ENCODE results near the gene SPEG. TPM values are rescaled to one million over a fixed set of nuclear protein-coding genes. Genes with fewer than 3 reads are reported as not detected.

Gene SPEG
- total and polyA plus RNA-seq, 2 of the 13 experiments (the other 11 are each of a cell fraction or from before 2014, with no cell fraction given), result 0.18 to 0.24 TPM

GRCh38 chr2:219530048-219530963 is 95.7 kb downstream of the SPEG start (continued):
- no peak for TF ChIP-seq MLXIP (CRISPR knock-in tag; IDR thresholded peaks at IDR 0.05; ENCODE audit: borderline replicate concordance)
- no peak for TF ChIP-seq HDAC2 (CRISPR knock-in tag; IDR thresholded peaks at IDR 0.05)
- TF ChIP-seq, protein P1, sequence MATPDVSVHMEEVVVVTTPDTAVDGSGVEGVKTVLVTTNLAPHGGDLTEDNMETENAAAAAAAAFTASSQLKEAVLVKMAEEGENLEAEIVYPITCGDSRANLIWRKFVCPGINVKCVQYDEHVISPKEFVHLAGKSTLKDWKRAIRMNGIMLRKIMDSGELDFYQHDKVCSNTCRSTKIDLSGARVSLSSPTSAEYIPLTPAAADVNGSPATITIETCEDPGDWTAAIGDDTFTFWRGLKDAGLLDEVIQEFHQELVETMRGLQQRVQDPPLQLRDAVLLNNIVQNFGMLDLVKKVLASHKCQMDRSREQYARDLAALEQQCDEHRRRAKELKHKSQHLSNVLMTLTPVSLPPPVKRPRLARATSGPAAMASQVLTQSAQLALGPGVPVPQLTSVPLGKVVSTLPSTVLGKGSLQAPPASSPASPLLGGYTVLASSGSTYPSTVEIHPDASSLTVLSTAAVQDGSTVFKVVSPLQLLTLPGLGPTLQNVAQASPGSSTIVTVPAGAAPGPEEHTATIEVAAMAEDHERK (CRISPR knock-in tag; IDR thresholded peaks at IDR 0.05; ENCODE audit: low read depth), result no peak
- no peak for TF ChIP-seq ZNF326 (CRISPR knock-in tag; IDR thresholded peaks at IDR 0.05; ENCODE audit: borderline replicate concordance)
- TF ChIP-seq RBM22 (optimal IDR thresholded peaks at IDR 0.05; ENCODE audit: low read length), result no peak
- TF ChIP-seq TBP (CRISPR knock-in tag; IDR thresholded peaks at IDR 0.05), result no peak
- TF ChIP-seq DBP (CRISPR knock-in tag; IDR thresholded peaks at IDR 0.05; ENCODE audit: not compliant biosample characterization), result no peak
- peak; percentile 77 for TF ChIP-seq ZNF772 (CRISPR knock-in tag; IDR thresholded peaks at IDR 0.05)
- TF ChIP-seq ELK4 (CRISPR knock-in tag; IDR thresholded peaks at IDR 0.05; ENCODE audit: borderline replicate concordance), result no peak
- TF ChIP-seq ZNF121 (CRISPR knock-in tag; IDR thresholded peaks at IDR 0.05), result no peak
- TF ChIP-seq KMT2B (CRISPR knock-in tag; IDR thresholded peaks at IDR 0.05), result no peak
- 0 out of 2 replicates have a peak, but pooled peaks have one; percentile 15 for TF ChIP-seq KDM1A (CRISPR knock-in tag; IDR thresholded peaks at IDR 0.05)
- no peak for TF ChIP-seq ZNF101 (CRISPR knock-in tag; IDR thresholded peaks at IDR 0.05; ENCODE audit: borderline replicate concordance, low read depth)
- TF ChIP-seq, protein P2, sequence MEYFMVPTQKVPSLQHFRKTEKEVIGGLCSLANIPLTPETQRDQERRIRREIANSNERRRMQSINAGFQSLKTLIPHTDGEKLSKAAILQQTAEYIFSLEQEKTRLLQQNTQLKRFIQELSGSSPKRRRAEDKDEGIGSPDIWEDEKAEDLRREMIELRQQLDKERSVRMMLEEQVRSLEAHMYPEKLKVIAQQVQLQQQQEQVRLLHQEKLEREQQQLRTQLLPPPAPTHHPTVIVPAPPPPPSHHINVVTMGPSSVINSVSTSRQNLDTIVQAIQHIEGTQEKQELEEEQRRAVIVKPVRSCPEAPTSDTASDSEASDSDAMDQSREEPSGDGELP (IDR thresholded peaks at IDR 0.05; ENCODE audit: borderline replicate concordance, low read depth), result no peak
- TF ChIP-seq, protein P3, sequence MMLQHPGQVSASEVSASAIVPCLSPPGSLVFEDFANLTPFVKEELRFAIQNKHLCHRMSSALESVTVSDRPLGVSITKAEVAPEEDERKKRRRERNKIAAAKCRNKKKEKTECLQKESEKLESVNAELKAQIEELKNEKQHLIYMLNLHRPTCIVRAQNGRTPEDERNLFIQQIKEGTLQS (CRISPR knock-in tag; IDR thresholded peaks at IDR 0.05), result 0 out of 2 replicates have a peak, but pooled peaks have one; percentile 20
